ENCODE data around the gene NLRC4. TPM values are rescaled to one million over a fixed set of nuclear protein-coding genes. Genes with fewer than 3 reads are reported as not detected.

Gene NLRC4
- polyA plus RNA-seq, 1 donor (not counting 4 experiments of a cell fraction or from before 2014, with no cell fraction given) = not detected

DNA sequence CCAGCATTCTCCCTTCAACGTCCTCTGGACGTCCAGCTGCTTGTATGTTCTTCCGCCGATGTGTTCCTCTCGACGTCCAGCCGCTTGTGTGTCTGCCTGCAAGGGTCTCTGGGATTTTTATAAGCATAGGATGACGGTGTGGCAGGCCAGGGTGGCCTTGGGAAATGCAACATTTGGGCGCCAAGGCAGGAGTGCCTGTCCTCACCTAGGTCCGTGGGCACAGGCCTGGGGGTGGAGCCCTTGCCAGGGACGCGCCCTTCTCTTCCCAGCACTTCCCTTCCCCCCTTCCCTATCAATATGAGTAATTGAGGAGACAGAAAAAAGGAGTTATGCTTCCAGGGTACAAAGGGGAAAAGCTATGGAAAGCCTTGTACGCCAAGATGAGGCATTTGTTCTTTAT, 6.4 kb downstream of the NLRC4 start:
- no peaks in the 10 kb centered on the region for H4K20me1 ChIP-seq (ENCODE audit: control insufficient read depth, extremely low read depth, insufficient read depth, low read length)
- H2AFZ ChIP-seq (ENCODE audit: control insufficient read depth, low read length) = no peak overlapping the region
- no peaks in the 10 kb centered on the region for H3K36me3 ChIP-seq (ENCODE audit: control insufficient read depth in 2 of 2, extremely low read depth in 1 of 2, insufficient read depth in 2 of 2, low read length in 2 of 2)
- DNase-seq (ENCODE audit: low read depth, low spot score) = no peak
- dilution Hi-C loops (cut with MboI; ENCODE audit: extremely low pct_ligation_motif_present, low sequenced_read_pairs) = no loop called here
- H3K9me1 ChIP-seq (ENCODE audit: control insufficient read depth, extremely low read depth, insufficient read depth, low read length) = no peaks in the 10 kb centered on the region
- no peaks in the 10 kb centered on the region for H3K9me3 ChIP-seq (ENCODE audit: control insufficient read depth, low read depth, low read length)
- no peaks in the 10 kb centered on the region for H3K4me1 ChIP-seq (ENCODE audit: control insufficient read depth, extremely low read depth, insufficient read depth, low read length)
- no peak for TF ChIP-seq EZH2 (IDR thresholded peaks at IDR 0.05; ENCODE audit: low read length)
- TF ChIP-seq, protein P1, sequence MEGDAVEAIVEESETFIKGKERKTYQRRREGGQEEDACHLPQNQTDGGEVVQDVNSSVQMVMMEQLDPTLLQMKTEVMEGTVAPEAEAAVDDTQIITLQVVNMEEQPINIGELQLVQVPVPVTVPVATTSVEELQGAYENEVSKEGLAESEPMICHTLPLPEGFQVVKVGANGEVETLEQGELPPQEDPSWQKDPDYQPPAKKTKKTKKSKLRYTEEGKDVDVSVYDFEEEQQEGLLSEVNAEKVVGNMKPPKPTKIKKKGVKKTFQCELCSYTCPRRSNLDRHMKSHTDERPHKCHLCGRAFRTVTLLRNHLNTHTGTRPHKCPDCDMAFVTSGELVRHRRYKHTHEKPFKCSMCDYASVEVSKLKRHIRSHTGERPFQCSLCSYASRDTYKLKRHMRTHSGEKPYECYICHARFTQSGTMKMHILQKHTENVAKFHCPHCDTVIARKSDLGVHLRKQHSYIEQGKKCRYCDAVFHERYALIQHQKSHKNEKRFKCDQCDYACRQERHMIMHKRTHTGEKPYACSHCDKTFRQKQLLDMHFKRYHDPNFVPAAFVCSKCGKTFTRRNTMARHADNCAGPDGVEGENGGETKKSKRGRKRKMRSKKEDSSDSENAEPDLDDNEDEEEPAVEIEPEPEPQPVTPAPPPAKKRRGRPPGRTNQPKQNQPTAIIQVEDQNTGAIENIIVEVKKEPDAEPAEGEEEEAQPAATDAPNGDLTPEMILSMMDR (optimal IDR thresholded peaks at IDR 0.05 in 1 of 3, IDR thresholded peaks at IDR 0.05 in 1 of 3, conservative IDR thresholded peaks at IDR 0.05 in 1 of 3; ENCODE audit: extremely low read depth in 1 of 3, insufficient read depth in 2 of 3, low read length in 3 of 3) = no peak
- no peaks in the 10 kb centered on the region for H3K79me2 ChIP-seq (ENCODE audit: control insufficient read depth, insufficient read depth, low read length)
- H3K4me2 ChIP-seq (ENCODE audit: control insufficient read depth, extremely low read depth, insufficient read depth, low read depth, low read length) = no peak overlapping the region
- H3K27me3 ChIP-seq (ENCODE audit: control insufficient read depth, extremely low read depth, insufficient read depth, low read length) = no peaks in the 10 kb centered on the region
- no peak for FAIRE-seq
- H3K9ac ChIP-seq (ENCODE audit: control insufficient read depth, extremely low read depth, insufficient read depth, low read length) = no peak overlapping the region
- H3K4me3 ChIP-seq (ENCODE audit: control insufficient read depth in 2 of 3, extremely low read depth in 1 of 3, insufficient read depth in 2 of 3, low read depth in 1 of 3, low read length in 3 of 3) = no peak overlapping the region
- no peak overlapping the region for H3K27ac ChIP-seq (ENCODE audit: control insufficient read depth, insufficient read depth, low read length)

DNA sequence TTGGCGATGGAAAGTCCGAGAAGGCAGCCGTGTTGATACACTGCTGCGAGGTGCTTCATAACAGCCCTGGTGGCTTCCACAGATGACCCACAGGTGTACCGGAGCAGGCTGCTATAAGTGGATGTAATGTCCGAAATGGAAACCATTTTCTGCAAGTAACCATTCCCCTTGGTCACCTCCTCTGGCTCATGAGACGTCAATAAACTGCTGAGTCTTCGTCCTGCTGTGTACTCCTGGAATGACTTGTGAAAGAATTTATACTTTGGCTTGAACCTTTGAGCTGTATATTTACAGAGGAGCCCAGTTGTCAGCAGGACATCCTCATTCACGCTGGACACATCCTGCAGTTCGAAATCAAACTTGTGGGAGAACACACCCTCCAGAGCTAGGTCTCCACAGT, 14.4 kb downstream of the NLRC4 start:
- no peak overlapping the region for H3K9ac ChIP-seq (ENCODE audit: control insufficient read depth, extremely low read depth, insufficient read depth, low read length)
- no peaks in the 10 kb centered on the region for H3K36me3 ChIP-seq (ENCODE audit: control insufficient read depth in 2 of 2, extremely low read depth in 1 of 2, insufficient read depth in 2 of 2, low read length in 2 of 2)
- no peak overlapping the region for H3K4me2 ChIP-seq (ENCODE audit: control insufficient read depth, extremely low read depth, insufficient read depth, low read depth, low read length)
- H4K20me1 ChIP-seq (ENCODE audit: control insufficient read depth, extremely low read depth, insufficient read depth, low read length) = no peaks in the 10 kb centered on the region
- no peaks in the 10 kb centered on the region for H3K27me3 ChIP-seq (ENCODE audit: control insufficient read depth, extremely low read depth, insufficient read depth, low read length)
- H3K4me1 ChIP-seq (ENCODE audit: control insufficient read depth, extremely low read depth, insufficient read depth, low read length) = no peaks in the 10 kb centered on the region
- H3K4me3 ChIP-seq (ENCODE audit: control insufficient read depth in 2 of 3, extremely low read depth in 1 of 3, insufficient read depth in 2 of 3, low read depth in 1 of 3, low read length in 3 of 3) = no peak overlapping the region
- FAIRE-seq = no peak
- TF ChIP-seq, protein P1 (optimal IDR thresholded peaks at IDR 0.05 in 1 of 3, IDR thresholded peaks at IDR 0.05 in 1 of 3, conservative IDR thresholded peaks at IDR 0.05 in 1 of 3; ENCODE audit: extremely low read depth in 1 of 3, insufficient read depth in 2 of 3, low read length in 3 of 3) = no peak
- TF ChIP-seq EZH2 (IDR thresholded peaks at IDR 0.05; ENCODE audit: low read length) = no peak
- H3K9me3 ChIP-seq (ENCODE audit: control insufficient read depth, low read depth, low read length) = no peaks in the 10 kb centered on the region
- dilution Hi-C loops (cut with MboI; ENCODE audit: extremely low pct_ligation_motif_present, low sequenced_read_pairs) = no loop called here
- H3K27ac ChIP-seq (ENCODE audit: control insufficient read depth, insufficient read depth, low read length) = no peak overlapping the region
- H3K9me1 ChIP-seq (ENCODE audit: control insufficient read depth, extremely low read depth, insufficient read depth, low read length) = no peaks in the 10 kb centered on the region
- H2AFZ ChIP-seq (ENCODE audit: control insufficient read depth, low read length) = no peak overlapping the region
- DNase-seq (ENCODE audit: low read depth, low spot score) = no peak
- no peaks in the 10 kb centered on the region for H3K79me2 ChIP-seq (ENCODE audit: control insufficient read depth, insufficient read depth, low read length)

Measured in keratinocyte (primary cell).